Endodermal cell (in vitro differentiated cells): ENCODE data around the gene C1R. TPM values are rescaled to one million over a fixed set of nuclear protein-coding genes. Genes with fewer than 3 reads are reported as not detected.

ENCODE experiments used
- DNase-seq: peaks from one replicate; pipeline ENCODE4 v3.0.0-alpha.2; 2017
- H3K27ac ChIP-seq: 2 replicates; pipeline ENCODE4 v1.5.1; 2013; ENCODE audit warnings: mild to moderate bottlenecking, low read depth, low read length, moderate library complexity
- H3K27me3 ChIP-seq: 2 replicates; pipeline ENCODE4 v1.6.1; 2013; ENCODE audit warnings: mild to moderate bottlenecking, low read length, moderate library complexity; ENCODE audit not compliant: insufficient read depth, control insufficient read depth, poor library complexity, severe bottlenecking
- H3K36me3 ChIP-seq: 2 replicates; pipeline ENCODE4 v1.7.0; 2013; ENCODE audit warnings: mild to moderate bottlenecking, low read length, moderate library complexity; ENCODE audit not compliant: control insufficient read depth, insufficient read depth
- H3K4me1 ChIP-seq: one replicate; pipeline ENCODE4 v1.7.0; 2013; ENCODE audit warnings: low read length; ENCODE audit not compliant: control insufficient read depth, insufficient read depth
- H3K4me3 ChIP-seq: 2 replicates; pipeline ENCODE4 v1.5.1; 2013; ENCODE audit warnings: mild to moderate bottlenecking, low read length, moderate library complexity
- H3K9ac ChIP-seq: 2 replicates; pipeline ENCODE4 v1.6.1; 2013; ENCODE audit warnings: mild to moderate bottlenecking, low read length, moderate library complexity; ENCODE audit not compliant: poor library complexity, severe bottlenecking; ENCODE audit errors: extremely low read depth
- H3K9me3 ChIP-seq: 2 replicates; pipeline ENCODE4 v1.6.1; 2013; ENCODE audit warnings: mild to moderate bottlenecking, low read length, moderate library complexity; ENCODE audit not compliant: control insufficient read depth
- H3K27ac Mint-ChIP-seq: 2 replicates; pipeline ENCODE4 v1.8.0; 2020; ENCODE audit warnings: mixed read lengths
- H3K27me3 Mint-ChIP-seq: 2 replicates; pipeline ENCODE4 v1.8.0; 2021; ENCODE audit warnings: mild to moderate bottlenecking, mixed read lengths; ENCODE audit not compliant: insufficient read depth
- H3K36me3 Mint-ChIP-seq: 2 replicates; pipeline ENCODE4 v1.8.0; 2020; ENCODE audit warnings: low read depth, mixed read lengths
- H3K4me1 Mint-ChIP-seq: 2 replicates; pipeline ENCODE4 v1.8.0; 2020; ENCODE audit warnings: mixed read lengths
- H3K4me3 Mint-ChIP-seq: 2 replicates; pipeline ENCODE4 v1.8.0; 2020; ENCODE audit warnings: mild to moderate bottlenecking, moderate library complexity, mixed read lengths
- H3K9me3 Mint-ChIP-seq: 2 replicates; pipeline ENCODE4 v1.8.0; 2020; ENCODE audit warnings: mild to moderate bottlenecking, mixed read lengths
- WGBS, 2 experiments: methylation state at CpG; one replicate each; pipeline versions ENCODE4 v1.1.5 to v1.1.7; 2013; ENCODE audit warnings: missing lambda C conversion rate in 2 of 2, mixed read lengths in 1 of 2; ENCODE audit not compliant: insufficient coverage in 1 of 2, insufficient read length in 1 of 2; 5-methylcytosine and 5-hydroxymethylcytosine counted together
- total RNA-seq, 2 donors: library from RNA; stranded (reverse); fragmentation: NEBNext Ultra II Directional in 1 of 2; extraction: Animal tissue kit (Norgen Biotek cat#: 25700) in 1 of 2; gene quantifications; 2 replicates in 1 of 2; 3 replicates in 1 of 2; pipeline ENCODE4 v1.2.1, GENCODE V29; 2021
- TF ChIP-seq, protein P1 (sequence below): fragments of 200-600 bp; sonication (generic); conservative IDR thresholded peaks from 2 replicates; pipeline ENCODE4 v1.5.0; 2021; ENCODE audit warnings: antibody characterized with exemption, mild to moderate bottlenecking

C1R gene
- total RNA-seq, 2 donors from 2014 or later = 3.9 TPM

DNA sequence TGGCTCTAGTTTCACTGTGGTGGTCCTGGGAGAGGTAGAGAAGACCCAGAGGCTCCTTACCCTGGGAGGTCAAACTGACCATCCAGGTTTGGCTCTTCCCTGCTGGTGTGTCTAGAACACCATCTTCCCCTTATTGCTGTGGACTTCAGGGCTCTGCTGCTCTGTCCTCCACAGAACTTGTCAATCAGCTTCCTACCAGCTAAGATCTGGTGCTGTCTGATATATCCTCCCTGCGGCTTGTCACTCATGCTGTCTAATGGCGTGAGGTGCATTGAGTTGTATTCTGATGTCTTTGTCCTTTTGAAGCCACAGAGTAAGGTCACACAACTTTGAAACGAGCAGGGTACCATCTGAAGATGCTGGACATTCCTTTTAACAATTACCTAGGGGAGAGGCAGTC lies 24.0 kb upstream of the C1R start:
- no peak for DNase-seq
- no peak overlapping the region for H3K27ac Mint-ChIP-seq
- TF ChIP-seq, protein P1, sequence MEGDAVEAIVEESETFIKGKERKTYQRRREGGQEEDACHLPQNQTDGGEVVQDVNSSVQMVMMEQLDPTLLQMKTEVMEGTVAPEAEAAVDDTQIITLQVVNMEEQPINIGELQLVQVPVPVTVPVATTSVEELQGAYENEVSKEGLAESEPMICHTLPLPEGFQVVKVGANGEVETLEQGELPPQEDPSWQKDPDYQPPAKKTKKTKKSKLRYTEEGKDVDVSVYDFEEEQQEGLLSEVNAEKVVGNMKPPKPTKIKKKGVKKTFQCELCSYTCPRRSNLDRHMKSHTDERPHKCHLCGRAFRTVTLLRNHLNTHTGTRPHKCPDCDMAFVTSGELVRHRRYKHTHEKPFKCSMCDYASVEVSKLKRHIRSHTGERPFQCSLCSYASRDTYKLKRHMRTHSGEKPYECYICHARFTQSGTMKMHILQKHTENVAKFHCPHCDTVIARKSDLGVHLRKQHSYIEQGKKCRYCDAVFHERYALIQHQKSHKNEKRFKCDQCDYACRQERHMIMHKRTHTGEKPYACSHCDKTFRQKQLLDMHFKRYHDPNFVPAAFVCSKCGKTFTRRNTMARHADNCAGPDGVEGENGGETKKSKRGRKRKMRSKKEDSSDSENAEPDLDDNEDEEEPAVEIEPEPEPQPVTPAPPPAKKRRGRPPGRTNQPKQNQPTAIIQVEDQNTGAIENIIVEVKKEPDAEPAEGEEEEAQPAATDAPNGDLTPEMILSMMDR = no peak
- no peak overlapping the region for H3K4me3 Mint-ChIP-seq
- Histone ChIP-seq H3K27me3 (peaks cover 5% of the 10 kb centered on the region), H3K4me1 (no peaks in the 10 kb centered on the region), H3K27ac (no peak overlapping the region), H3K36me3 (no peaks in the 10 kb centered on the region), H3K9me3 (no peaks in the 10 kb centered on the region), H3K4me3 (no peak overlapping the region), H3K9ac (no peak overlapping the region)
- no peaks in the 10 kb centered on the region for H3K9me3 Mint-ChIP-seq
- H3K4me1 Mint-ChIP-seq = peaks cover 4% of the 10 kb centered on the region
- peaks cover 14% of the 10 kb centered on the region for H3K27me3 Mint-ChIP-seq
- peaks cover 8% of the 10 kb centered on the region for H3K36me3 Mint-ChIP-seq
- WGBS, 2 experiments = 94% methylated on average over 3 of the region's 3 CpGs; no CpG with 5 or more reads in 1 of the 2 experiments

GRCh38 chr12:7114851-7115250 lies 22.6 kb upstream of the C1R start:
- H3K4me1 Mint-ChIP-seq = peaks cover 4% of the 10 kb centered on the region
- H3K36me3 ChIP-seq = no peaks in the 10 kb centered on the region

GRCh38 chr12:7114008-7114407 lies 21.8 kb upstream of the C1R start:
- H3K9me3 Mint-ChIP-seq = no peaks in the 10 kb centered on the region
- Histone ChIP-seq H3K9ac (no peak overlapping the region), H3K9me3 (no peaks in the 10 kb centered on the region), H3K4me3 (no peak overlapping the region), H3K27ac (no peak overlapping the region), H3K36me3 (no peaks in the 10 kb centered on the region), H3K27me3 (peaks cover 23% of the 10 kb centered on the region), H3K4me1 (no peaks in the 10 kb centered on the region)
- peaks cover 7% of the 10 kb centered on the region for H3K36me3 Mint-ChIP-seq
- no peak overlapping the region for H3K4me3 Mint-ChIP-seq
- no peak overlapping the region for H3K27ac Mint-ChIP-seq
- H3K4me1 Mint-ChIP-seq = peaks cover 8% of the 10 kb centered on the region
- TF ChIP-seq, protein P1 = no peak
- 92 to 95% methylated on average over 11 of the region's 11 CpGs for WGBS, 2 experiments
- DNase-seq = no peak
- peaks cover 28% of the 10 kb centered on the region for H3K27me3 Mint-ChIP-seq

More at GRCh38 chr12:7114851-7115250, 22.6 kb upstream of the C1R start:
- Histone ChIP-seq H3K4me3 (no peak overlapping the region), H3K9me3 (no peaks in the 10 kb centered on the region), H3K27ac (no peak overlapping the region), H3K27me3 (peaks cover 19% of the 10 kb centered on the region), H3K9ac (no peak overlapping the region), H3K4me1 (no peaks in the 10 kb centered on the region)
- no peaks in the 10 kb centered on the region for H3K9me3 Mint-ChIP-seq
- TF ChIP-seq, protein P1 = no peak
- peaks cover 23% of the 10 kb centered on the region for H3K27me3 Mint-ChIP-seq
- no peak for DNase-seq
- no peak overlapping the region for H3K4me3 Mint-ChIP-seq
- peaks cover 7% of the 10 kb centered on the region for H3K36me3 Mint-ChIP-seq
- WGBS, 2 experiments = 87 to 100% methylated on average over 4 to 6 of the region's 6 CpGs
- no peak overlapping the region for H3K27ac Mint-ChIP-seq
